Fibroblast of villous mesenchyme (primary cell): ENCODE data around the gene PSMF1. TPM values are rescaled to one million over a fixed set of nuclear protein-coding genes. Genes with fewer than 3 reads are reported as not detected.

Experiments used
- DNase-seq: peaks from one replicate; pipeline ENCODE4 v3.0.0-alpha.2; 2010; ENCODE audit warnings: low read depth
- H3K4me3 ChIP-seq: 2 replicates; pipeline ENCODE4 v1.5.1; 2011; ENCODE audit warnings: low read depth, mild to moderate bottlenecking, low read length
- total RNA-seq: library from RNA; depleted of rRNA; stranded (reverse); fragments of >200 nt; gene quantifications from 2 replicates; pipeline ENCODE4 v1.2.3, GENCODE V29; 2012
- TF ChIP-seq, protein P1 (sequence below): IDR thresholded peaks from 2 replicates; pipeline ENCODE4 v1.5.1; 2012; ENCODE audit warnings: low read depth, mild to moderate bottlenecking, low read length; ENCODE audit not compliant: insufficient read depth

The PSMF1 gene
- total RNA-seq, 1 donor: 35.4 TPM

DNA sequence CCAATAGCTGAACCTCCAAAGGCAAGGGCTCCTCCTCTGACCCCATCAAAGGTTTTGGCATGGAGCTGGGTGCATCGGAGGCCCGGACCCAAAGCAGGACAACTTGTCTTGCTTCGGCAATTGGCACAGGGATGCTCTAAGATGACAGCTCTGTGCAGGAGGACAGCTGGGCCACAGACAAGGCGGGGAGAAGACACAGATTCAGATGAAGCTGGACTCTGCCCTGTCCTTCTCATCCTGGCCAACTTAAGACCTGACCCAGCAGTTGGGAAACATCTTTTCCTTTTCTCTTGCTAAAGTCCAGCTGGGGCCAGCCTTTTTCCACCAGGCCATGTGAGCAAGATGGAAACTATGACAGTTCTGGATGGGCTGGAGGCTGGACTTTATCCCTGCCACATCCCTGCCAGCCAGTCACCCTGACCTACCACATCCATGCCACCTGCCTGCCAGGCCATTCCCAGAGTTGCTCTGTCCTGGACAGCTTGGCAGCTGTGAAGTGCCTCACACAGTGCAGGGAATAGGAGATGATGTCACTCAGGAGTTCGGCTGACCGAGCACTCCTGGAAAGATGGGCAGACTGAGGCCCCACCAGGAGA lies 12.7 kb upstream of the PSMF1 start:
- DNase-seq: no peak
- H3K4me3 ChIP-seq: no peak overlapping the region
- TF ChIP-seq, protein P1, sequence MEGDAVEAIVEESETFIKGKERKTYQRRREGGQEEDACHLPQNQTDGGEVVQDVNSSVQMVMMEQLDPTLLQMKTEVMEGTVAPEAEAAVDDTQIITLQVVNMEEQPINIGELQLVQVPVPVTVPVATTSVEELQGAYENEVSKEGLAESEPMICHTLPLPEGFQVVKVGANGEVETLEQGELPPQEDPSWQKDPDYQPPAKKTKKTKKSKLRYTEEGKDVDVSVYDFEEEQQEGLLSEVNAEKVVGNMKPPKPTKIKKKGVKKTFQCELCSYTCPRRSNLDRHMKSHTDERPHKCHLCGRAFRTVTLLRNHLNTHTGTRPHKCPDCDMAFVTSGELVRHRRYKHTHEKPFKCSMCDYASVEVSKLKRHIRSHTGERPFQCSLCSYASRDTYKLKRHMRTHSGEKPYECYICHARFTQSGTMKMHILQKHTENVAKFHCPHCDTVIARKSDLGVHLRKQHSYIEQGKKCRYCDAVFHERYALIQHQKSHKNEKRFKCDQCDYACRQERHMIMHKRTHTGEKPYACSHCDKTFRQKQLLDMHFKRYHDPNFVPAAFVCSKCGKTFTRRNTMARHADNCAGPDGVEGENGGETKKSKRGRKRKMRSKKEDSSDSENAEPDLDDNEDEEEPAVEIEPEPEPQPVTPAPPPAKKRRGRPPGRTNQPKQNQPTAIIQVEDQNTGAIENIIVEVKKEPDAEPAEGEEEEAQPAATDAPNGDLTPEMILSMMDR: no peak

DNA sequence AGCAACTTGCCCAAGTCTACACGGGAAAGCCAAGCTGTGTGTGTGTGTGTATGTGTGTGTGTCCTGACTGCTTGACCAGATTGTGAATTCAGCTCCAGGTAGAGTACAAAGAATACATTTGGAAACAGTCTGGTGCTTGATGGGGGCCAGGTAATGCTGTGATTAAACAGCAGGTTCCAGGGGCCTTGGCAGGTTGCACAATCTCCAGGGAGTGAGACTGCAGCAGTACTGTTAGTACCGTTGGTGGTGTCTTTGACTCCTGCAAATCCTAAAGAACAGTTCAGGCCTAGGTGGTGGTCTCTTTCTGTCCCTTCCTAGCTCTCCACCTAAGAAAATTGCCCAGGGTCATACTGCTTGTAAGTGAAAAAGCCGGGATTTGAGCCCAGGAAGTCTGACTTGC lies 11.2 kb upstream of the PSMF1 start:
- no peak for DNase-seq
- H3K4me3 ChIP-seq: no peak overlapping the region
- TF ChIP-seq, protein P1: no peak

DNA sequence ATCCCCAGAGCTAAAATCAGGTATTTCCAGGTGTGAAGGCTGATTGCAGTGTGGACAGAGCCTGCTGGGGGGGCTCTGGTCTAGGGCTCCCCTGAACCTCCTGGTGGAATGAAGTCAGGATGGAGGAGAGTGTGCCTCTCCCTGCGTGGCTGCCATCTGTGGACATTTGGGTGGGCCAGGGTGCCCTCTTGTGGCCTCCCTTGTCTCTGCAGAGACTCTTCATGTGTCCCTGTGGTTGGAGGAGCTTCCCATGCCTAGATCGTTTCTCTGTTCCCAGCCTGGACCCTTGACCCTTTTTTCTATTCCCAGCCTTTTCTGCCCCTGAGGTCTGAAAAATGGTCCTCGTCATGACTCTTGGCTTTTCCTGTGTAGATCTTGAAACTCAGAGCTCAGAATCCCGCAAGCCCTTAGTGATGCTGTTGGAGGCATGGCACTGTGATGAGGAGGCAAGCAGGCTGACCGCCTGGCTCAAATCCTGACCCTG lies 9.9 kb upstream of the PSMF1 start:
- TF ChIP-seq, protein P1: peak; percentile 85
- peak; percentile 37 for DNase-seq
- H3K4me3 ChIP-seq: no peak overlapping the region

- no peak overlapping the region for H3K4me3 ChIP-seq
- TF ChIP-seq, protein P1: no peak
- DNase-seq: no peak
These were observed 5.5 kb upstream of the PSMF1 start for GRCh38 chr20:1112908-1113307.

GRCh38 chr20:1118004-1118335 lies 432 bp upstream of the PSMF1 start:
- peak overlapping the region; percentile 100 for H3K4me3 ChIP-seq
- TF ChIP-seq, protein P1: no peak
- DNase-seq: no peak

DNA sequence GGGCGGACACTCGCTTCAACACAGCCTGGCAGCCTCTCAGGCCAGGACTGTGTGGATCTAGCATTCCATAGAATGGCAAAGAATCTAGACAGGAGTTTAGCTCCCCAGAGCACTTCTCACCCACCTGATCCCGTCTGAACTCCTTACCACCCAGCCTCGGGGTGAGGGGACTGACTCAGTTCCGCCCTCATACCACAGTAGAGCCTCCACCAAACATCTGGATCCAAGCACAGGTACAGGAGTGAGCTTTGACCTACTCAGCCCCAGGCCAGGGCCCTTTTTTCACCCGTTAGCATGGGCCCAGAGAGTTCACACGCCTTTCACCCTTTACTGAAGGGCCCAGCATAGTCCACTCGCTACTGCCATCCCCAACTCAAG lies 715 bp downstream of the PSMF1 start:
- no peak for DNase-seq
- TF ChIP-seq, protein P1: no peak
- peak overlapping the region; percentile 100 for H3K4me3 ChIP-seq

GRCh38 chr20:1119524-1119923 lies 1.1 kb downstream of the PSMF1 start:
- DNase-seq: no peak
- TF ChIP-seq, protein P1: no peak
- H3K4me3 ChIP-seq: peak overlapping the region; percentile 100
